ENCODE results near the gene SLC35F6. TPM values are rescaled to one million over a fixed set of nuclear protein-coding genes. Genes with fewer than 3 reads are reported as not detected.

Gene SLC35F6
- total RNA-seq, 4 donors from 2014 or later: 76.3 to 114 (median 86.2) TPM

DNA sequence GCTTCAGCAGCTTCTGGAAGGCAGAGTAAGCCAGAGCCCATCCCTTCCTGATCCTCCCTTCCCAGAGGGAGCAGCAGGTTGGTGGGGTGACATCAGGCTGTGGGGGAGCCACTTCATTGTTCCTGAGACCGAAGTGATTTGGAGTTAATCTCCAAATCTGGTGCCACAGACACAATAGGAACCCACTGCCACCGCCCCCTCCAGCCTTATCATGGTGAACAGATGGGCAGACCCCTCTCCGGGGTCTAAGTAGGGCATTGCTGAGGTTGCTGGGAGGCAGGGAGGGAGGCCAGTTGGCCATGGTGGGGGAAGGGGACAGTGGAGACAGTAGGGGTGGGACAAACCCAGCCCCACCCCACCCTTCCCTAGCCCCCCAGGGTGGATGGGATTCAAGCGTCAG, 25.6 kb upstream of the SLC35F6 start:
- no peak for DNase-seq (ENCODE audit: low spot score in 2 of 2)
- Histone ChIP-seq H3K9me3 (no peaks in the 10 kb centered on the region), H3K27me3 (no peaks in the 10 kb centered on the region), H3K4me3 (no peak overlapping the region), H3K27ac (no peak overlapping the region), H3K4me1 (no peaks in the 10 kb centered on the region), H3K36me3 (no peaks in the 10 kb centered on the region)
- WGBS: 79% methylated on average over 4 of the region's 4 CpGs
- no peak for TF ChIP-seq EP300 (IDR thresholded peaks at IDR 0.05)
- TF ChIP-seq, protein P1, sequence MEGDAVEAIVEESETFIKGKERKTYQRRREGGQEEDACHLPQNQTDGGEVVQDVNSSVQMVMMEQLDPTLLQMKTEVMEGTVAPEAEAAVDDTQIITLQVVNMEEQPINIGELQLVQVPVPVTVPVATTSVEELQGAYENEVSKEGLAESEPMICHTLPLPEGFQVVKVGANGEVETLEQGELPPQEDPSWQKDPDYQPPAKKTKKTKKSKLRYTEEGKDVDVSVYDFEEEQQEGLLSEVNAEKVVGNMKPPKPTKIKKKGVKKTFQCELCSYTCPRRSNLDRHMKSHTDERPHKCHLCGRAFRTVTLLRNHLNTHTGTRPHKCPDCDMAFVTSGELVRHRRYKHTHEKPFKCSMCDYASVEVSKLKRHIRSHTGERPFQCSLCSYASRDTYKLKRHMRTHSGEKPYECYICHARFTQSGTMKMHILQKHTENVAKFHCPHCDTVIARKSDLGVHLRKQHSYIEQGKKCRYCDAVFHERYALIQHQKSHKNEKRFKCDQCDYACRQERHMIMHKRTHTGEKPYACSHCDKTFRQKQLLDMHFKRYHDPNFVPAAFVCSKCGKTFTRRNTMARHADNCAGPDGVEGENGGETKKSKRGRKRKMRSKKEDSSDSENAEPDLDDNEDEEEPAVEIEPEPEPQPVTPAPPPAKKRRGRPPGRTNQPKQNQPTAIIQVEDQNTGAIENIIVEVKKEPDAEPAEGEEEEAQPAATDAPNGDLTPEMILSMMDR (IDR thresholded peaks at IDR 0.05): no peak
- no peak for TF ChIP-seq POLR2A (IDR thresholded peaks at IDR 0.05)

DNA sequence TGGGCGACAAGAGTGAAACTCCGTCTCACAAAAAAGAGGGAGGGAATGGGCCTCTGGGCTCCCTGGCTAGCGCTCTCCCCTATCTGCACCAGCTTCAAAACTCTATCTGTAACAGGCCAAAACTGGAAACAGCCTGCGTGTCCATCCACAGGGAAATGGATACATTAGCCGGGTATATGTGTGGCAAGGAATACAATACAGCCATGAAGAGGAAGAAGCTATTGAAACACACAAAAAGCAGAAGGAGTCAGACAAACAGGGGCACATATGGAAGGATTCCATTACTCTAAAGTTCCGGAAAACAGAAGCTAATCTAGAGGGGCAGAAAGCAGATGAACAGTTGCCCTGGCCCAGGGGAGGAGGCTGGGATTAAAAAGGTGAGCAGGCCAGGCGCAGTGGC, 24.6 kb upstream of the SLC35F6 start:
- no peaks in the 10 kb centered on the region for H3K36me3 ChIP-seq
- H3K4me1 ChIP-seq: no peaks in the 10 kb centered on the region
- no peak for DNase-seq (ENCODE audit: low spot score in 2 of 2)
- 95% methylated on average over 7 of the region's 7 CpGs for WGBS
- H3K4me3 ChIP-seq: no peak overlapping the region
- H3K27me3 ChIP-seq: no peaks in the 10 kb centered on the region
- H3K27ac ChIP-seq: no peak overlapping the region
- TF ChIP-seq, protein P1 (IDR thresholded peaks at IDR 0.05): no peak
- no peak for TF ChIP-seq EP300 (IDR thresholded peaks at IDR 0.05)
- TF ChIP-seq POLR2AphosphoS5 (IDR thresholded peaks at IDR 0.05): no peak
- no peak for TF ChIP-seq POLR2A (IDR thresholded peaks at IDR 0.05)
- no peaks in the 10 kb centered on the region for H3K9me3 ChIP-seq

DNA sequence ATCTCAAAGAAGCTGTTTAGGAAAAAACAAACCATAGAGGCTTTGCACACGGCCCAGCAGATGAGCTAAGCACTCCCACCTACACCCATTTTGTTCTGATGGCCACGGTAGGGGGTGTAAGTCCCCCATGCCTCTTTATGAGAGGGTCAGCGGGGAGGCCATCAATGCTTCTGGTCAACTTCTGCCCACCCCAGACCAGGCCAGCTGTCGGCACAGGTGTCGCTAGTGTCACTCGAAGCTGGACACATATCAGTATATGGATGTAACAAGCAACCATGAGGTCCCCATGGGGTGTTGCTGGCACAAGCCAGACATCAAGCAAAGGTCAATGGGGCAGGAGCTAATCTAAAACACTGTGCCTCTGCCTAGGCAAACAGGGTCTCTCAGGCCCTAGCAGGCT, 23.7 kb upstream of the SLC35F6 start:
- TF ChIP-seq, protein P1 (IDR thresholded peaks at IDR 0.05): no peak
- TF ChIP-seq POLR2AphosphoS5 (IDR thresholded peaks at IDR 0.05) (no peak), POLR2A (IDR thresholded peaks at IDR 0.05) (no peak), EP300 (IDR thresholded peaks at IDR 0.05) (no peak)
- no peak for DNase-seq (ENCODE audit: low spot score in 2 of 2)
- H3K4me3 ChIP-seq: no peak overlapping the region
- no peaks in the 10 kb centered on the region for H3K9me3 ChIP-seq
- H3K27ac ChIP-seq: no peak overlapping the region
- H3K36me3 ChIP-seq: no peaks in the 10 kb centered on the region
- no peaks in the 10 kb centered on the region for H3K4me1 ChIP-seq
- no peaks in the 10 kb centered on the region for H3K27me3 ChIP-seq
- WGBS: 81% methylated on average over 3 of the region's 6 CpGs

DNA sequence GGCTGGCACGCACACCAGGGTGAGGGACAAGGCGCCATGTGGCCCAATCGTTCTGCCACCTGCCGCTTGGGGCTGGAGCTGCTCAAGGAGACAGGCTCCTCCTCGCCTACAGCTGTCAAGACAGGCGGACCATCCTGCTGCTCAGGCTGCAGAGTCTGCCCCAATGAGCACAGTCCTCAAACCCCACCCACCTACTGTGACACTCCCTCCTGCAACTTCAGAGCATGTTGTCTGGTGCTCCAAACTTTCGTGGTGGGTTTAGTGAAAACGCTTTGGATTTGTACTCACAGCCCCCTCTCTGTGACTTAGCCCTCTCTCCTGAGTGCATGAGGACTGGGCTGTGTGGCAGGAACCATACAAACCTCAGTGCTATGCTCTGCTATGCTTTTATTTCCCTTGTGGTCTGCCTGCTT, 23.2 kb upstream of the SLC35F6 start:
- Histone ChIP-seq H3K27ac (no peak overlapping the region), H3K27me3 (no peaks in the 10 kb centered on the region), H3K4me3 (no peak overlapping the region), H3K4me1 (no peaks in the 10 kb centered on the region), H3K36me3 (no peaks in the 10 kb centered on the region), H3K9me3 (no peaks in the 10 kb centered on the region)
- no peak for DNase-seq (ENCODE audit: low spot score in 2 of 2)
- WGBS: 42% methylated on average over 8 of the region's 8 CpGs
- TF ChIP-seq, protein P1 (IDR thresholded peaks at IDR 0.05): no peak
- no peak for TF ChIP-seq POLR2AphosphoS5 (IDR thresholded peaks at IDR 0.05)
- no peak for TF ChIP-seq POLR2A (IDR thresholded peaks at IDR 0.05)
- no peak for TF ChIP-seq EP300 (IDR thresholded peaks at IDR 0.05)

DNA sequence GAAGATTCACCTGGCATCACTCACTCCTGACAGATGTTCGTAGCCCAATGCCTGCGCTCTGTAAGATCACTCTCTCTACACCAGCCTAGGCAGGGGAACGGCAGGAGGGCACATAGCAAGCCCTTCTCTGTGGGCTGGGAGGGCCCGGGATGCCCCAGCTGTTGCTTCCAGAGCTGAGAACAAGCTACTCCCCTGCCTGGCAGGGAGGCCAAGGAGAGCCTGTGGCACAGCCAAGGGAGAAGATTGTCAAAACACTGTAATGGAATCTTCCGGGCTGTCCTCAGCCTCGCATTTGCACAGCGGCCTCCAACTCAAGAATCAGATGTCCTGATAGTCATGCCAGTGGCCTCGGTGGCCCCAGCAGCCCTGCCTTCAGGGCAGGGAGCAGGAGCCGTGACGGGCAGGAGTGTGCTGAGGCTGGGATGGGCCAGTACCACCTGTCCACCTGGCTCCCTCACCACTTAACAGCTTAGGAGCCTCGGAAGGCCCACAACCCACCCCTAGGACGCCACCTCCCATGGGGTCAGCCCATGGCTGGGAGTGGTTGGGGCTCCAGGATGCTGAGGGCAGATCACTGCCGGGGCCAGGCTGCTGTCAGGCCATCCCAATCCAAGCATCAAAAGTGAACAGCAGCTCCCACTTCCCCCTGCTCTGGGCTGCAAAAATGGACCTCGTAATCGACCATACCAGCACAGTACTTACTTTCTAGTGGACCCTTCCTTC, 21.9 kb upstream of the SLC35F6 start:
- H3K4me3 ChIP-seq: no peak overlapping the region
- no peak for DNase-seq (ENCODE audit: low spot score in 2 of 2)
- no peaks in the 10 kb centered on the region for H3K36me3 ChIP-seq
- 93% methylated on average over 12 of the region's 15 CpGs for WGBS
- H3K4me1 ChIP-seq: no peaks in the 10 kb centered on the region
- H3K9me3 ChIP-seq: no peaks in the 10 kb centered on the region
- H3K27ac ChIP-seq: no peak overlapping the region
- no peaks in the 10 kb centered on the region for H3K27me3 ChIP-seq
- TF ChIP-seq POLR2AphosphoS5 (IDR thresholded peaks at IDR 0.05): no peak
- TF ChIP-seq, protein P1 (IDR thresholded peaks at IDR 0.05): no peak
- no peak for TF ChIP-seq POLR2A (IDR thresholded peaks at IDR 0.05)
- TF ChIP-seq EP300 (IDR thresholded peaks at IDR 0.05): no peak

All from suprapubic skin (tissue), 4 donors.